ENCODE measurements around the gene HSPD1.

GRCh38 chr2:197487385-197487784 lies 12.3 kb downstream of the HSPD1 start:
- TF ChIP-seq CTCF (IDR thresholded peaks at IDR 0.05), result no peak
- no peak for TF ChIP-seq HDAC2 (IDR thresholded peaks at IDR 0.05)
- TF ChIP-seq POLR2A (IDR thresholded peaks at IDR 0.05; ENCODE audit: low read length), result no peak
- TF ChIP-seq CBX8 (IDR thresholded peaks at IDR 0.05), result no peak
- TF ChIP-seq CHD2 (IDR thresholded peaks at IDR 0.05; ENCODE audit: low read length, partially characterized antibody), result no peak
- no peak for TF ChIP-seq KDM5A (IDR thresholded peaks at IDR 0.05)
